ENCODE results near the gene PLEKHA7.
A peak's percentile ranks its signal among the peaks of the same experiment; 100 is the strongest.

The PLEKHA7 gene

DNA sequence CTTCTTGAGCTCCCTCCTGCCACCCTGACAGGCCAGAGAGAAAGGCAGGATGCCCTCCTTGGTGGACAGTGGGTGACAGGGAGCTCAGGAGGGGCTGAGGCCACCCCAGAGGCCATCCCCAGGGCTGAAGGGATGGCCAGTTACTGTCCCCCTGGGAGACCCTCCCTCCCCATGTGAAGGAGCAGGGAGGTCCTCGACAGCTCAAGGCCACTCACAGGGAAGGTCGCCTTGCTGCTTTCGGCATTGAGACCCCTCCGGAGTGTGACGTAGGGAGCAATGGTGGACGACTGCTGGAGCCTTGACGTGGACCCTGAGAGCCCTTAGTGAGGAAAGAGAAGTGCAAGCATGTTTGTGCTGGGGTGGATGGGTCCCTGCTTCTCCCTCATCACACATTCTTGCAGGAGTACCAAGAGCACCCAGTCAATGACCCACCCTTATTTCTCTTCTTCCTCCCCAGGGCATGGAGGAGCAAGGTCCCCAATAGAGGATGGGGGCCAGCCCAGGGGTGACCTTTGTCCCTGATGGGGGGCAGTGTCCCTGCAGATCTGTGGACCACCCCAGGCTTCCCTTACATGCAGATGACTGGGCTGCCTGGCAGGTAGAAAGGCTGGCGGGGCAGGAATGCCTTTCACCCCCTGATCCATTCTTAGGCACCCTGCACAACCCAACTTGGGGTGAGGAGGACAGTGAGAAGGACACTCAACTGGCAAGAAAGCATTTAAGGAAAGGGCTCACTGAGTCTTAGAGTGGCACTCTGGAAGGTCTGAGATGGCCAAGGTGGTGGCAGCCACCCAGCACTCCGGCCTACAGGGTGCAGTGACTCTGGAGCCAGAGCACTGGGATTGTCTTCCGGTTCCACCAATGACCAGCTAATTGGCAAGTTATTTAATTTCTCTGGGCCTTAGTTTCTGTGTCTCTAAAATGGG is 224.4 kb downstream of the PLEKHA7 start:
- DNase-seq (ENCODE audit: low read depth in 2 of 2): no peak

DNA sequence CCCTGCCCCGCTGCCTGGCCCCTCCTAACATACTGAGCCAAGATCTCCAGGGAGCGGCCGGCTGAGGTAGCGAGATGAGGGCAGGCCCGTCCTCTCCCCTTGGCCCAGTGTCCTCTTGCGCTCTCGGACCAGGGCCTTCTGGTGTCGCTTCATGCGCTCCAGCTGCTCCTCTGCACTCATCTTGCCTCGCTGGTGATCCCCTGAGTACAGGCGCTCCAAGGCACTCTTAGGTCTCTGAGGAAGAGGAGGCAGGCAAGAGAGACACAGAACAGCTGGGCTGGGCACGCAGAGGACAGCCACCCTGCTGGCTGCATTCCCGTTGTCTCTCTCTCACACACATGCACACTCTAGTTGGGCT is 225.2 kb downstream of the PLEKHA7 start:
- DNase-seq (ENCODE audit: low read depth in 2 of 2): no peak

DNA sequence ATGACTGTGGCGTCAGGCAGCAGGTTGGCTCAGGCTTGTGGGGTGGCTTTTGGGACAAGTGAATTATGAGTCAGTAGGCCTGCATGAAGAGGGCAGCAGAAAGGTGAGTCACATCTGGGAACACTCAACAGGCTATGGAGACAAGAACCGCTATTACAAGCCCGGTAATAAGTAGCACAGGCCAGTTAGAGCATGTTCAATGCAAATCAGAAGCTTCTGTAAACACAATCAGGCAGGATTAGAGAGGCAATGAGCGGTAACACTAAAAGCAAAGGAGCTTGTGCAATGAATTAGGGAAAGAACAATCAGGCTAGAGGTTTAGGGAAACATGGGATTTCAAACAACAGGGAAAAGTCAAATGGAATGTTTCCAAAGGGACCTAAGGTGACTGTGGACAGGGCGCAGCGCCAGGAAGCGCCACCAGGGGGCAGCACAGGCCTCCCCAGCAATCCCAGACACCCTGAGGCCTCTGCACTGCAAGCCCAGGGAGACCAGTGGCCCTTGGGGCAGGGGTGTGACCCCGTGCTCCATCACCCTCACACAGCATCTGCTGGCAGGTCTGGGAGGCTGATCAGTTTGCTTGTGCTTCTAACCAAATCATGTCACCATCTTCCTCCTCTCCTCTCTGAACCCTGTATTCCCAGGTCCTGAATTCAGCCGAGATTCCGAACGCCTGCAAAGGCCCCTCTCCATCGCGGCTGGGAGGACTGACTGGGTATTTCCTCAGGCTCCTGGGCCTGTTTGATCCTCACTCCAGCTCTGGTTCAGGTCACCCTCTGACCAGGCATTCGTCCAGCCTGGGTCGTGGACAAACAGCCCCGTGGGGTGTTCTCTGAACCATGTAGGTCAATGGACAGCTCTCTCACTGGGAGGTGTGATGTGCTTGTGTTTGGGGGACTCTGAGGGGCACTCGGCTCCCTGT is 225.8 kb downstream of the PLEKHA7 start:
- peak; percentile 21 to 45 for DNase-seq (ENCODE audit: low read depth in 2 of 2)

DNA sequence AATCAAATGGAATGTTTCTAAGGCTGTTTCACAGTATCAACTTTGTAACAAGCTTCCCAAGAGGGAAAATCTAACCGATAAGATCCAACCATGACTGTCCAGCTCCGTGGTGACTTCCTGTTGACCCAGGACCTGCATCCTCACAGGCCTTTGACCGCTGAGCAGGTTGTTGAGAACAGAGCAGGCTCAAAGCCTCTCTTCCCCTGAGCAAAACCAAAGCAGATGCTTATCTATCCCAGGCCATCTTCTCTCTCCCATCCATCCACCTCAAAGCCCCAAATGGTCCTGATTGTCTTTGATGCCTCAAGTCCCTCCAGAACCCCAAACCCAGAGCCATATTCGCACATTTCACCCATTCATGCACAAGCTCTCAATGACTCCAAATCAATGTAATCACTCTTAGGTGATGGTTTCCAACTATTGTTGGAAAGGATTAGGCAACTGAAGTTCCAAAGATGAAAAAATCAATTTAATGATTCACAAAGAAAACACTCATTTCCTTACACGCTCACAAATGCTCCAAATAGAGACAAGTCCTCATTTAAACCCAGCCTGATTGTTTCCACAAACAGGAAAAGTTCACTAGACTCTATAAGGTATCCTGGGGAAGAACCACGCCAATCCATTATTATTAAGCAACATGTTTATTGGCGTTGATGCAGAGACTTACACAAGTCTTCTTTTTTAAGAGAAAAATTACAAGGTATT is 227.0 kb downstream of the PLEKHA7 start:
- DNase-seq (ENCODE audit: low read depth in 2 of 2): no peak

DNA sequence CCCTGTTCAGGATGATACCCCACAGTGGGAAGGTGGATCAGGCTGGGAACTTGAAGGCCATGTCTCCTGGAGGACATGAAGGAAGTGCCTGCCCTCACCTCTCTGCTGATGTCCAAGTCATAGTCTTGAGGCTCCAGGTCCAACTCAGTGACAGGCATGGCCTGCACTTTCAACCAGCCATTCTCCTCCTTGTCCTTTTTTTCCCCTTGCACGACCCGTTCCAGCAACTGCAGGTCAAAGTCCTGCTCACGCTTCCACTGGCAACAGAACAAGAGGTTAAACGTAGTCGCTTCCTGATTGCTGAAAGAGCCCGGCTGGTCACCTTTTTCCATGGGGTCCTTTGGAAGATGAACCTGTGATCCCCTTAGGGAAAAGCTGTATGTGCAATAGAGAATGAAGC is 228.1 kb downstream of the PLEKHA7 start:
- no peak for DNase-seq (ENCODE audit: low read depth in 2 of 2)

DNA sequence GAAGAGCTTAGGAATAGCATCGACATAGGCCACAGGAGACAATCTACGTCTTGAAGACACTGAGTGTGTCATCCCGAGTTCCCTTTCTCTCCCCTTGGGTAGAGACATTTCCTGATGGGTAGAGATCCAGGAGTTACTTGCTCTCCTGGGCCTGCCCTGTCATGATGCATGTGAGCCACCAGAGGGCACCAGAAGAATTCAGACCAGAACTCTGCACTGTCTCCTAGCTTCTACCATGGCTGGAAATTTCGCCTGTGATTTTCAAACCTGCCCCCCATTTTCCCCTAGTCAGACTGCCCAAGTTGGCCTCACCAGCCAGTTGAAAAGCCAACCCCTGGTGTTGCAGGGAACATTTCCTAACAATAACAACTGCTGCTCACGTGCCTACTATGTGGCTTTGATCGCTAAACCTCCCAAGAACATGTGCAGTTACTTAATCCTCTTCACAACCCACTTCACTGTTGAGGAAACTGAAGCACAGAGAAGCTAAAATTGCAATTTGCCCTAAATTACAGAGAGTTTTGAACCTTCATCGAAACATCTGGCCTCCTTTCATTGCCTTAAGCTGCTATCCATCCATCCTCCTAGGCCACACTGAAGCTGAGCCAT is 228.6 kb downstream of the PLEKHA7 start:
- DNase-seq (ENCODE audit: low read depth in 2 of 2): peak; percentile 31 to 49

DNA sequence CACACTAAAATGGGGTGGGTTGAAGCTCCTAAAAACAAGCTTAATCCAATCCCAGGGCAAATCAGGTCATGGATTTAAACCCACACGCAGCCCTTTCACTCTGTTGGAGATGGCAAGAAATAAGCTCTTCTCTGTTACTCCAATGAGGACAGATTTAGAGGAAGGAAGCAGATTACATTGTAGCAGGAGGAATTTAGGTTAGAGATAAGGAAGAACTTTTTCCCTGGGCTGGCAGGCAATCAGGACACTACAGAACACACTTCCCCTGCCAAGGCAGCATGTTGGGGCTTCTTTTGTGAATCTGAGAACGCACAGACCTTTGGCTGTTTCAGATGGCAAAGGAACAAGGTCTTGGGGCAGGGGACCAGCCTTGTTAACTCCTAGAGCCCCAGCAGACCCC is 229.5 kb downstream of the PLEKHA7 start:
- no peak for DNase-seq (ENCODE audit: low read depth in 2 of 2)

DNA sequence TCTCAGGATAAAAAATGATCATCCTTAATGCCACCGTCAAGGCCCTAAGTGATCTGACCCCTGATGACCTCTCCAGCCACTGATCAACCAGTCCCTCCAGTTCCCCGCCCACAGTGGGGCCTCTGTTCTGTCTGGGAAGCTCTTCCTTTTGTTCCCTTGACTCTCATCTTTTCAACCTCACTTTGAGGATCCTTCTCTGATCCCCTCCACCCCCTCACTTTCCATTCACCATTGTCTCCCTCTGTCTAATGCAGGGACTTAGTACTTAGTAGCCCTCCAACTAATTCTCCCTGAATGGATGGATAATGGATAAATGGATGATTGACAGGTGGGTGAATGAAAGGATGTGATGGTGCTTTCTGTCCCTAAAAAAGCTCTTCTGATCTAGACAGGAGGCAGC is 230.1 kb downstream of the PLEKHA7 start:
- DNase-seq (ENCODE audit: low read depth in 2 of 2): no peak

DNA sequence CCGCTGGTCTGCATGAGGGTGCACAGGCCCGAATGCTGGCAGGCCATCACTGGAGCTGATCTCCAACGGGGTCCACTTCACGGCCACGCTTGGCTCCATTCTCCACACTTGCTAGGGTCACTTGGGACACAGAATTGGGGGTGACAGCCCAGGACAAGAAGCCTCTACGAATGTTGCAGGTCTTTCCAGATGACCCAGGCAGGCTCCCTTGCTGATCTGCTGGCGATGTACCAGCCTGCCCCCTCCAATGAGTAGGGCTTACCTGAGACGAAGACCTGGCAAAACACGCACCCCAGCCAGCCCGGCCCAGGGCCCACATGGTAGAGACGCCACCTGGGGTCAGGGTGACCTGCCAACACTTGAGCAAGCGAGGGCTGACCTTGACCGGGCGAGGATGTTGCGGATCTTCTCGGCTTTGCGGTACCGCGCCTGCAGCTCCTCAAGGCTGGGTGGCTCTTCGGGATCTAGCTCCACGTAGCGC is 230.9 kb downstream of the PLEKHA7 start:
- no peak for DNase-seq (ENCODE audit: low read depth in 2 of 2)

DNA sequence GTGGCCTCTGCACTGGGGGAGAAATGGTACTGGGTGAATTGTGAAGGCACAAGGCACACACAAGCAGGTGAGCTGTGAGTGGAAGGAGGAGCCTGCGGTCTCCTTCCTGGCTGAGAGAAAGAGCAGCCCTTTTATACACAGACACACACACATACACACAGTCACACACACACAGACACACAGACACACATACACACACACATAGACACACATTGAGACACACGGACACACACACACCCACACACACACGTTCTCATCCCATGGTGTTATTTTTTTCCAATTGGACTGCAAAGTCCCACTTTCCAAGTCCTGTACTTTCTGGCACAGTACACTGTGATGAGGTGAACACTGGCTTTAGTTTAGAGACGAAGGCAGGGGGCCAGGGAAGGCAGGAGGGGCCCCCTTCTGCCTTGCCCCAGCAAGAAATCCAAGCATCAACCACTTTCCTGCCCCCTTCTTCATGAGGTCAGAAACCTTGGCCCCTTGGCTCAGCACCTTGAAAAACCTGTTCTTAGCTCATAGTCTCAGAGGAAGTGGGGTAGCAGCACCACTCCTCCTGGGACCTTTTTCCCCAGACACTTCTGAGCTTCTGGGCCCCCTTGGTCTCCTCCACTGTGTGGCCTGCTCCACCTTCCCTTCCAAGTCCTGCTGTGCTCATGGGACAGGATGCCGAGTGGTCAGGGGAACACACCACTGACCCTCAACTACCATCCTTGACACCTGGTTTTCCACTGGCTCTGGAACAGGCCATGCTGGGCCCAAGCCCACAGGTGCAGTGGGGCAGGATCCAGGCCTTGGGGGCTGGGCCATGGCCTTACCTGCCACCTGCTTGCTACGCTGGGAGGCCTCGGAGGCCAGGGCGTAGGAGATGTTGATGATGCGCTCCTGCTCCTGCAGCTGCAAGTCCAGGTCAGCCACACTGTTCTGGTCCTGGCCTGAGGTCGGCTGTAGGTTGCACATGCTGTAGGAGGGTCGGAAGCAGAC is 232.0 kb downstream of the PLEKHA7 start:
- DNase-seq (ENCODE audit: low read depth in 2 of 2): no peak

DNA sequence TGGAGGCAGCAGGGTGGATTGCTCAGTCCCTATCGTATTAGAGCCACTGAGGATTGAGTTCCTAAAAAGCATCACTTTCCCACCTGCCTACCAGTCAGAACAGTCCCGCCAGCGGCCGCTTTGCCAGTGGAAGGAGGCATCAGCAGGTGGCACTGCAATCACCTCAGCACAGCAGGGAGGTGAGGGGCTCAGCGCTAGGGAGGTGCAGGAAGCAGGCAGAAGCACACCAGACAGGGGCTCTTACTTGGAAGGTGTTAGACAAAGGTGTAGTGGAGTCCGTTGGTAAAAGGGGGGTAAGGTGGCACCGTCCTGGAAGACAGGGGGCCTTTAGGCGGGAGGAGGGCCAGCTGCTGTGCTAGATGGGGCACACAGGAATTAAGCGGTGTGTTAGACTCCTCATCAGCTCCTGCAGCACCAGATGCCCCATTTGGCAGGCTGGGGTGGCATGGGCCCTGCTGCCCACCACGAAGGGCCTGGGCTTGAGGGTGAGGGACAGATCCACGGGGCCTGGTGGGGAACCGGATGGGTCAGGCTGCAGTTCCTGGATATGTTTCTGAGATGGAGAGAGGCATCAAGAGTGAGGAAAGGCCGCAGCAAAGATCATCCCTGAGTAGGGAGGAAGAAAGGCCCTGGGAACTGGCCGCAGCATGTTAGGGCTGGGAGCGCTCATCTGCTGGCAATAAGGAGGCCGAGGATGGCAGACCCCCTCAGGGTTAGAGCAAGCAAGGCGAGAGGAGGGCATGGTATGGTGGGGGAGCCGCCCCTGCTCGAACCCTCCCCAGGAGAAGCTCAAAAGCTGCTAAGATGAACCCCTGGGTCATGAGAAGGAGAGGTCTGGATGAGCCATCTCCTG is 233.3 kb downstream of the PLEKHA7 start:
- DNase-seq (ENCODE audit: low read depth in 2 of 2): no peak

DNA sequence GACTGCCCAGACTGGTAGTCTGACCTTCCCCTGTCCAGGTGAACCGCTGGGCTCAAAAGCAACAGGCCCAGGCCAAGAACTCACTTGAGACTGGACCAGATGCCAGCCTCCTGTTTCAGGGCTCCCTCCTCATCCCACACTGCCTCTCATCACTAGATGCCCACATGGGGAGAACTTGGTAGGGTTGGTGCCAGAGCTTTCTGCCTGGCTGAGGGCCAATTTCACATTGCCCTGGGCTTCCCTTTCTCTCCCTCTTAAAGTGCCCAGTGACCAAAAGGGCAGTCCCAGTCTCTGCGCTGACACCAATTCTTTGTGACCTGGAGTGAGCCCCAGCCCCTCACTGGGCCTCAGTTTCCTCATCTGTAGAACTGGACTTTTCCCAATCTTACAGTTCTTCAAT is 234.1 kb downstream of the PLEKHA7 start:
- no peak for DNase-seq (ENCODE audit: low read depth in 2 of 2)

DNA sequence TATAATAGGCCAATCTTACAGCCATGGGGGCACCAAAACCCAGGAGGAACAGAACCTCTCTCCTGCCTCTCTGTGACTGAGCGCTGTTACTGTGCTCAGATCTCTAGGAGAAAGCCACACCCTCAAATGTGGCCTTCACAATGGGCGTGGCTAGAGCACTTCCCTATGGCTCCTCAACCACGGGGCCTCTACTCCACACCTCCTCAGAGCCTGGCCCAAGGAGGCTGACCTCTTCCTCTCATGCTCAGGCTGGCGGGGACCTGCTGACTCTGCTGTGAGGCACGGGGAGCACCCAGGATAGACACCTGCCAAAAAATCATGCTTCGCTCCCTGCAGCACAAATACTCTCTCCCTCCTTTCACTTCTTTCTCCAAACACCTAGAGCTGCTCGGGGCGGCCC is 234.8 kb downstream of the PLEKHA7 start:
- DNase-seq (ENCODE audit: low read depth in 2 of 2): no peak

DNA sequence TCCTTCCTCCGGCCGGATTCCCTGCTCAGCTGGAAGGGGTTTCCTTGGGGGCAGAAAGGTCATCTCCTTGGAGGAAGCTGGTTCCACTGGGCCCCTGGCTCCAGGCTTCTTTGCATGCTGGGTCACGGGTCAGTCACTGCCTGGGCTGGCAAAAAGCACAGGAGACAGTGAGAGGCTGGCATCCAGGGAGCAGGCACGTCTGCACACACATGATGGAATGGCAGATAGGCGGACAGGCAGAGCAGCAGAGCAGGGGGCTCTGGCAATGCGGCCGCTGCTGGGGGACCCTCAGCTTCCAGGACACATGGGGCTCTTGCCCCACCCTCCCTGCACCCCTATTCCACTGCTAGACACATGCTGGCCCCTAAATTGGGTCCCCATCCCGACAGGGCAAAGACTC is 235.3 kb downstream of the PLEKHA7 start:
- no peak for DNase-seq (ENCODE audit: low read depth in 2 of 2)

DNA sequence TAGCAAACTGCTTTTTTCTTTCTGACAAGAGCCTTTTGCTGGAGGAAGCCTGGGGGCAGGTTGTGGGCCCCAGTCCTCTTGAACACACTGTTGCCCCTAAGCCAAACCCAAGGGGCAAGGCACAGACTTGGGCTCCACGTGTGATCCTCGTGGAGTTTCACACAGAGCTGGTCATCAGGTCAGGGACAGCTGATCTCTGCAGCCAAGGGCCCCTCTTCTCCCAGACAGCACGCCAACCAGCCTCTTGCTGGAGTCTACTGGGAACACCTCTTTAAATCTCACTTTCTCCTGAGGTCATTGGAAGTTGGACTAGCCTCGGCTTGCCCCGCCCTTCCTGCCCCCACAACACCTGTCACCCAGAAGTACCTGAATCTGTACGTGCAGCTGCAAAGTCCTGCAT is 235.9 kb downstream of the PLEKHA7 start:
- DNase-seq (ENCODE audit: low read depth in 2 of 2): no peak

DNA sequence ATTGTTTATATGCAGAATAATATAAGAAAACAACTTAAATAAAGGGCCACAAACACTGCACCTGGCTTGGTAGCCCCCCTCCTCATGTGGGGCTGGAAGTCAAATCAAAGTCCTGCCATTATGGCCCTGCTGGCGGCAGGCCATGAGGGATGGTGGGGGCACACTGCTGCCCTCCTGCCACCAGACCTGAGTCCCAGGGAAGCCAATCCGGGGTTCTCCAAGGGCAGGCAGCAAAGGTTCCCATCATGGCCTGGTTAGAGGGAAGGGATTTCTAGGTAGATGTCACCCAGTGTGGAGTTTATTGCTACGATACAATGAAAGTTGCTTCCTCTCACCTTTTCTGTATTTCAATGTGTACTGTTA is 236.6 kb downstream of the PLEKHA7 start:
- DNase-seq (ENCODE audit: low read depth in 2 of 2): no peak

DNA sequence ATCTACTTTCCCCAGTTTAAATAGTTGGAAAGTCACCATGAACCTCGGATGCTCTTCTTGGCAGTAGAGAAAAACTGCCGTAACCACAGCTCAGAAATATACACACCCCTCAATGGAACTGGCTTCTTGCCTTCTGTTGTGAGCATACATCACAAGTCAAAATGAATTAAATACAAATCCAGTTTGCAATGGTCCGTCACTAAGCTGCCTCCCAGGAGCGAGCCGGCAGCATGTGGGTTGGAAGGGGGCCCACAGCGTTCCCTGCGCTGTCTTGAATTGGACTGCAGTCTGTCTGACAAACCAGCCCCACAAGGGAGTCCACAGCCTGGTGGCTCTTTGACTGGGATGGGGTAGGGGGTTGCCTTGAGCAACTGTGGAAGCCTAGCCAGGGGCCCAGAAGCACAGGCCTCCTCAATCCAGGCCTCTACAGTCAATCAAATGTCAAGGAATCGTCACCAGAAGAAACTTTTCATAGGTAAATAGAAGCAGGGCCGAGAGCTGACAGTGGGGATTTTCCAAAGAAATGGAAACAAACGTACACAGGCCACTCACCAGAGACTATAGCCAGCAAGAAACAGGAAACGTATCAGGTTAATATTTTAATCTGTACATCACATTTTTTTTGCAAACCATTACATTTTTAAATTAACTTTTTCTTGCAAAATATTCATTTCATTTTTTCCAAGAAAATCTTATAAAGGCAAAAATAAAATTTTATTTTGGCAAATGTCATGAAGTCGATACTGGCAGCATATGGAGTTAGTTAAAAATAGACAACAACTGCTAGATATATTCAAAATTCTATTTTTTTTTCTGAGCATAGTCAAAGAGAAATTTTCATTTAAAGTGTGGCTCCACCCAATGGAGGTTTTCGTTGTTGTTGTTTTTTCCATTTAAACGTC is 237.3 kb downstream of the PLEKHA7 start:
- no peak for DNase-seq (ENCODE audit: low read depth in 2 of 2)

DNA sequence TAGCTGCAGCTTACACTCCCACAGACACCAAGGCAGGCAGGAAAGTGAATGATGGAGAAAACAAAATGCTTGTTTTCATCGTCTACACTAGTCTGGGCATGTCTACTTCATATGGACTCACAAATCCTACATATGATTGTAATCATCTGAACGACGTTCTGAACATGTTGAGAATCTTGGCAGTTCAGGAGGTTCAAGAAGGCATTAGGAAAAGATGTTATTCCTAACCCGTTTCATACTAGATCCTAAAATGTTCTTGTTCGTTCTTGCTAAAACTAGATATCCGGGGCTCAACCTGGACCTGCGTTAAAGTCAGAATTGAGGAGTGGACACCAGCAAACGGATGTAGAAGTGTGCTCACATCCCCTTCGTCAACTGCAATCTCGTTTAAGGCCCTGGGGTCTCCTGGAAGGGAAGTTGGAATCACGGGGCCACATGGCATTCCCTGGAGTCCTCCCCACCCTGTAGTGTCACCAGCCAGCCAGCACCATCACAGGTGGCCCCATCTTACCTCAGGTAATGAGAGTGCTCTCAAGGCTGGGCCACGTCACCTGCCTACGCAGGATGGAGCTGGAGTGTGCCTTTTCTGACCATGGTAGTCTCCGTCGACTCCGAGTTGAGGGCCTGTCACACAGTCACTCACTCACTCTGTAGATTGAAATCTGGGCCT is 238.5 kb downstream of the PLEKHA7 start:
- DNase-seq (ENCODE audit: low read depth in 2 of 2): no peak

Data from stimulated activated CD4-positive, alpha-beta T cell treated with anti-CD3 and anti-CD28 coated beads, Interleukin-12 subunit alpha, Interleukin-12 subunit beta, amount 100 ng/mL, for 24 hours (primary cell).